H9 (cell line): ENCODE measurements around the gene ZDHHC16. TPM values are rescaled to one million over a fixed set of nuclear protein-coding genes. Genes with fewer than 3 reads are reported as not detected.
A peak's percentile ranks its signal among the peaks of the same experiment; 100 is the strongest.
"Not testable (repeated sequence)": the region's sequence is repeated elsewhere in the genome, so short reads cannot be mapped to it uniquely, and the experiment has no call there.

Source experiments
- DNase-seq: peaks from one replicate; pipeline ENCODE4 v3.0.0-alpha.2; 2017
- H2AFZ ChIP-seq: one replicate; pipeline ENCODE4 v1.6.1; 2013; ENCODE audit warnings: mild to moderate bottlenecking, low read length, control low read depth, moderate library complexity
- H2AK5ac ChIP-seq: 2 replicates; pipeline ENCODE4 v1.6.1; 2013; ENCODE audit warnings: low read length, control low read depth, mixed read lengths; ENCODE audit not compliant: insufficient read length
- H2BK120ac ChIP-seq: one replicate; pipeline ENCODE4 v1.6.1; 2013; ENCODE audit warnings: low read depth, mild to moderate bottlenecking, low read length, control low read depth, inconsistent platforms; ENCODE audit not compliant: poor library complexity, severe bottlenecking
- H2BK12ac ChIP-seq: 2 replicates; pipeline ENCODE4 v1.6.1; 2013; ENCODE audit warnings: low read length, control low read depth, mixed read lengths, low read depth; ENCODE audit not compliant: insufficient read length
- H2BK15ac ChIP-seq: 2 replicates; pipeline ENCODE4 v1.6.1; 2013; ENCODE audit warnings: low read depth, low read length, control low read depth
- H2BK20ac ChIP-seq: one replicate; pipeline ENCODE4 v1.6.1; 2013; ENCODE audit warnings: low read depth, mild to moderate bottlenecking, low read length, control low read depth, inconsistent platforms; ENCODE audit not compliant: poor library complexity, severe bottlenecking
- H2BK5ac ChIP-seq: 2 replicates; pipeline ENCODE4 v1.6.1; 2013; ENCODE audit warnings: low read length, control low read depth, mixed read lengths; ENCODE audit not compliant: insufficient read length
- H3K14ac ChIP-seq: 2 replicates; pipeline ENCODE4 v1.6.1; 2013; ENCODE audit warnings: low read length, control low read depth; ENCODE audit not compliant: insufficient read depth
- H3K18ac ChIP-seq: 2 replicates; pipeline ENCODE4 v1.6.1; 2013; ENCODE audit warnings: low read depth, mild to moderate bottlenecking, mixed read lengths, low read length, control low read depth; ENCODE audit not compliant: insufficient read length
- H3K23ac ChIP-seq: 2 replicates; pipeline ENCODE4 v1.6.1; 2013; ENCODE audit warnings: low read length, control low read depth, mixed read lengths, low read depth; ENCODE audit not compliant: insufficient read length
- H3K23me2 ChIP-seq: 2 replicates; pipeline ENCODE4 v1.6.1; 2013; ENCODE audit warnings: low read depth, mild to moderate bottlenecking, mixed read lengths, low read length, control low read depth; ENCODE audit not compliant: insufficient read length, poor library complexity, severe bottlenecking
- H3K27ac ChIP-seq: 2 replicates; pipeline ENCODE4 v1.5.1; 2013; ENCODE audit warnings: low read length, control low read depth, mixed read lengths, low read depth; ENCODE audit not compliant: insufficient read length
- H3K27me3 ChIP-seq: 2 replicates; pipeline ENCODE4 v1.6.1; 2013; ENCODE audit warnings: low read length, control low read depth, inconsistent platforms; ENCODE audit not compliant: insufficient read depth
- H3K4ac ChIP-seq: 2 replicates; pipeline ENCODE4 v1.6.1; 2013; ENCODE audit warnings: low read depth, mild to moderate bottlenecking, control low read depth, inconsistent platforms, low read length, moderate library complexity
- H3K4me1 ChIP-seq: 2 replicates; pipeline ENCODE4 v1.6.1; 2013; ENCODE audit warnings: low read length, control low read depth, inconsistent platforms; ENCODE audit not compliant: insufficient read depth
- H3K4me2 ChIP-seq: 2 replicates; pipeline ENCODE4 v1.6.1; 2013; ENCODE audit warnings: low read length, control low read depth, mixed read lengths; ENCODE audit not compliant: insufficient read length, insufficient read depth
- H3K56ac ChIP-seq: 2 replicates; pipeline ENCODE4 v1.6.1; 2013; ENCODE audit warnings: low read depth, mild to moderate bottlenecking, mixed read lengths, low read length, control low read depth; ENCODE audit not compliant: insufficient read length
- H3K79me1 ChIP-seq: 2 replicates; pipeline ENCODE4 v1.6.1; 2013; ENCODE audit warnings: low read depth, mild to moderate bottlenecking, moderate library complexity, low read length, control low read depth, inconsistent platforms; ENCODE audit not compliant: insufficient read depth, poor library complexity, severe bottlenecking
- H3K79me2 ChIP-seq: 2 replicates; pipeline ENCODE4 v1.6.1; 2013; ENCODE audit warnings: low read length, control low read depth, inconsistent platforms; ENCODE audit not compliant: insufficient read depth
- H3K9ac ChIP-seq: 2 replicates; pipeline ENCODE4 v1.6.1; 2013; ENCODE audit warnings: low read length, control low read depth, mixed read lengths; ENCODE audit not compliant: insufficient read length; ENCODE audit errors: extremely low read depth
- H3K9me3 ChIP-seq: one replicate; pipeline ENCODE4 v1.6.1; 2013; ENCODE audit warnings: low read depth, low read length, inconsistent platforms; ENCODE audit not compliant: control insufficient read depth
- H3T11ph ChIP-seq: one replicate; pipeline ENCODE4 v1.6.1; 2013; ENCODE audit warnings: mild to moderate bottlenecking, low read length, control low read depth, inconsistent platforms
- H4K20me1 ChIP-seq: one replicate; pipeline ENCODE4 v1.6.1; 2013; ENCODE audit not compliant: control insufficient read depth, insufficient read length, insufficient read depth
- H4K5ac ChIP-seq: 2 replicates; pipeline ENCODE4 v1.6.1; 2013; ENCODE audit warnings: low read depth, mild to moderate bottlenecking, mixed read lengths, low read length, control low read depth; ENCODE audit not compliant: insufficient read length
- H4K8ac ChIP-seq: replicated peaks from 2 replicates; pipeline ENCODE4 v1.6.1; 2013; ENCODE audit warnings: low read length, control low read depth, mixed read lengths, low read depth; ENCODE audit not compliant: insufficient read length
- H4K91ac ChIP-seq: 2 replicates; pipeline ENCODE4 v1.6.1; 2013; ENCODE audit warnings: low read depth, mild to moderate bottlenecking, moderate library complexity, mixed read lengths, low read length, control low read depth; ENCODE audit not compliant: insufficient read length
- H3K27ac Mint-ChIP-seq, 3 experiments: 2 replicates in 2 of 3; 3 replicates in 1 of 3; pipeline ENCODE4 v1.8.0; 2020 to 2021; ENCODE audit warnings: mixed read lengths in 3 of 3, mild to moderate bottlenecking in 1 of 3, moderate library complexity in 1 of 3
- H3K27me3 Mint-ChIP-seq: 2 replicates; pipeline ENCODE4 v1.8.0; 2021; ENCODE audit warnings: low read depth, mild to moderate bottlenecking, moderate library complexity, mixed read lengths
- H3K36me3 Mint-ChIP-seq, 3 experiments: 2 replicates in 2 of 3; 3 replicates in 1 of 3; pipeline ENCODE4 v1.8.0; 2020 to 2021; ENCODE audit warnings: low read depth in 3 of 3, mixed read lengths in 3 of 3; ENCODE audit not compliant: insufficient read depth in 1 of 3
- H3K4me1 Mint-ChIP-seq, 2 experiments: 2 replicates each; pipeline ENCODE4 v1.8.0; 2020; ENCODE audit warnings: mixed read lengths in 2 of 2
- H3K4me3 Mint-ChIP-seq, 2 experiments: 2 replicates in 1 of 2; 3 replicates in 1 of 2; pipeline ENCODE4 v1.8.0; 2020 to 2021; ENCODE audit warnings: mild to moderate bottlenecking in 2 of 2, mixed read lengths in 2 of 2, moderate library complexity in 1 of 2
- H3K9me3 Mint-ChIP-seq, 2 experiments: 2 replicates in 1 of 2; 3 replicates in 1 of 2; pipeline ENCODE4 v1.8.0; 2020; ENCODE audit warnings: mild to moderate bottlenecking in 2 of 2, mixed read lengths in 2 of 2, moderate library complexity in 1 of 2
- CTCF ChIP-seq: fragments of 200-600 bp; sonication (generic); conservative IDR thresholded peaks from 3 replicates; pipeline ENCODE4 v1.8.0; 2021; ENCODE audit warnings: antibody characterized with exemption, mild to moderate bottlenecking
- WGBS: extraction: QIAGEN DNeasy Blood & Tissue Kit; methylation state at CpG from one replicate; pipeline ENCODE4 v1.1.7; 2013; ENCODE audit warnings: missing lambda C conversion rate, low lambda C conversion rate, mixed read lengths; ENCODE audit not compliant: insufficient read length; ENCODE audit errors: extremely low coverage; 5-methylcytosine and 5-hydroxymethylcytosine counted together
- total RNA-seq: library from RNA; stranded (reverse); gene quantifications from 2 replicates; pipeline ENCODE4 v1.2.1, GENCODE V29; 2021

Gene ZDHHC16
- total RNA-seq, 1 experiment from 2014 or later: 45.4 TPM

GRCh38 chr10:97468162-97468561 is 22.2 kb downstream of the ZDHHC16 start:
- H3K9ac ChIP-seq: no peak overlapping the region
- Mint-ChIP-seq H3K27me3 (no peaks in the 10 kb centered on the region), H3K36me3 (peaks cover 17 to 80% (median 56%) of the 10 kb centered on the region in 3 experiments; a peak in 6 of 7 replicates), H3K27ac (no peak overlapping the region), H3K4me1 (no peaks in the 10 kb centered on the region), H3K4me3 (no peak overlapping the region), H3K9me3 (no peaks in the 10 kb centered on the region)
- H4K91ac ChIP-seq: no peak overlapping the region
- no CpG with 5 or more reads among the region's 3 CpGs for WGBS
- no peak overlapping the region for H2BK12ac ChIP-seq
- no peak for TF ChIP-seq CTCF
- H2AFZ ChIP-seq: no peak overlapping the region
- no peak overlapping the region for H4K5ac ChIP-seq
- no peak overlapping the region for H3K18ac ChIP-seq
- H3K27ac ChIP-seq: no peak overlapping the region
- no peaks in the 10 kb centered on the region for H3K79me1 ChIP-seq
- H4K8ac ChIP-seq: no peak overlapping the region
- no peak overlapping the region for H3K4ac ChIP-seq
- no peaks in the 10 kb centered on the region for H3K9me3 ChIP-seq
- no peaks in the 10 kb centered on the region for H3K27me3 ChIP-seq
- no peaks in the 10 kb centered on the region for H3K23me2 ChIP-seq
- H3K4me1 ChIP-seq: no peaks in the 10 kb centered on the region
- no peak overlapping the region for H3T11ph ChIP-seq
- no peak overlapping the region for H2BK15ac ChIP-seq
- H4K20me1 ChIP-seq: no peaks in the 10 kb centered on the region
- no peak overlapping the region for H2AK5ac ChIP-seq
- H3K4me2 ChIP-seq: no peak overlapping the region
- no peak overlapping the region for H3K23ac ChIP-seq
- no peak overlapping the region for H2BK120ac ChIP-seq
- no peak overlapping the region for H3K56ac ChIP-seq
- no peak for DNase-seq
- H2BK5ac ChIP-seq: no peak overlapping the region
- no peak overlapping the region for H2BK20ac ChIP-seq
- no peak overlapping the region for H3K14ac ChIP-seq
- no peaks in the 10 kb centered on the region for H3K79me2 ChIP-seq

- not testable (repeated sequence) for H4K20me1 ChIP-seq, H3K23me2 ChIP-seq, H3K4me2 ChIP-seq, DNase-seq, H4K91ac ChIP-seq, H2BK12ac ChIP-seq, H2BK5ac ChIP-seq, H2AK5ac ChIP-seq, H3K56ac ChIP-seq, H3K4me3 Mint-ChIP-seq, H3K14ac ChIP-seq, H3K27ac ChIP-seq, H2BK15ac ChIP-seq, H3K9ac ChIP-seq, H3K18ac ChIP-seq, H3K79me1 ChIP-seq, H3K4me1 Mint-ChIP-seq, H2BK20ac ChIP-seq, H3K23ac ChIP-seq, H2AFZ ChIP-seq, H3K4me1 ChIP-seq, H3K4ac ChIP-seq, H2BK120ac ChIP-seq, H3K9me3 ChIP-seq, H3T11ph ChIP-seq, H3K9me3 Mint-ChIP-seq, H4K8ac ChIP-seq, H3K27me3 ChIP-seq, H3K27me3 Mint-ChIP-seq, H4K5ac ChIP-seq, H3K79me2 ChIP-seq
- Mint-ChIP-seq H3K27ac (peak overlapping the region in 1 of 3 experiments; percentile 52; a peak in 3 of 7 replicates), H3K36me3 (peaks cover 19 to 82% (median 59%) of the 10 kb centered on the region in 3 experiments; a peak in 6 of 7 replicates)
- no CpG with 5 or more reads among the region's 12 CpGs for WGBS
Measured at GRCh38 chr10:97468781-97469180, 22.8 kb downstream of the ZDHHC16 start.
